ENCODE results near the gene MAST4. TPM values are rescaled to one million over a fixed set of nuclear protein-coding genes. Genes with fewer than 3 reads are reported as not detected.

MAST4 gene
- total and polyA plus RNA-seq, 2 donors (not counting 1 experiment from before 2014, with no cell fraction given), result 7.0 to 15.2 TPM

DNA sequence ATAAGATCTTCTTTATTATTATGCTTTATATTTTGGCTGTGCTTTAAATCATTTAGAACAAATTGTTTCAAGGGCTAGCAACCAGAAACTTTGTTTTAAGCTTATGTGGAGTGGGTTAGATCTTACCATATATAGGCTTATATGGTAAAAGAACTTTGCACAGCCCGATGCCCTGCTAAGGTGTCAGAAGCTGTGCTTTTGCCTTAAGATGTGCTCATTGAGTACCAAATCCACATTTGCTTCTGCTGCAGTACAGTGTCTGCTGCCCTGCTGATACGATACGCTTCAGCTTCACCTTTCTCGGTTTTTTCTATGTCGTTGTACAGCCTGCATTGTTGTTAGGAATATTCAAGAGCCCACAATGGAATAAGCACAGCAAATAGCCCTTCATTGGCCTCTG lies 565.6 kb downstream of the MAST4 start:
- Histone ChIP-seq H2AFZ (ENCODE audit: low read length) (no peak overlapping the region), H3K27me3 (ENCODE audit: control insufficient read depth, insufficient read depth, low read length) (no peaks in the 10 kb centered on the region), H4K20me1 (ENCODE audit: control insufficient read depth, extremely low read depth, insufficient read depth, low read length) (no peaks in the 10 kb centered on the region), H3K9ac (ENCODE audit: insufficient read depth, low read length) (no peak overlapping the region), H3K27ac (ENCODE audit: insufficient read depth, low read length) (no peak overlapping the region), H3K79me2 (ENCODE audit: control insufficient read depth, insufficient read depth, low read length) (no peaks in the 10 kb centered on the region), H3K4me1 (ENCODE audit: control insufficient read depth, extremely low read depth, insufficient read depth, low read length) (peaks cover 6% of the 10 kb centered on the region), H3K36me3 (ENCODE audit: control insufficient read depth, insufficient read depth, low read length) (peaks cover 8% of the 10 kb centered on the region), H3K4me3 (replicated peaks in 1 of 4; ENCODE audit: control extremely low read depth in 1 of 4, insufficient read depth in 1 of 4, low read depth in 3 of 4, low read length in 4 of 4) (no peak overlapping the region), H3K9me3 (ENCODE audit: control insufficient read depth, insufficient read depth, low read depth, low read length) (no peaks in the 10 kb centered on the region), H3K4me2 (ENCODE audit: extremely low read depth, insufficient read depth, low read length) (no peak overlapping the region)
- no peak for DNase-seq (ENCODE audit: low read depth in 2 of 2)
- TF ChIP-seq CTCF (conservative IDR thresholded peaks at IDR 0.05 in 1 of 2, IDR thresholded peaks at IDR 0.05 in 1 of 2; ENCODE audit: low read depth in 1 of 2, low read length in 2 of 2), result no peak
- no peak for TF ChIP-seq EZH2 (IDR thresholded peaks at IDR 0.05; ENCODE audit: low read length, missing control alignments)

DNA sequence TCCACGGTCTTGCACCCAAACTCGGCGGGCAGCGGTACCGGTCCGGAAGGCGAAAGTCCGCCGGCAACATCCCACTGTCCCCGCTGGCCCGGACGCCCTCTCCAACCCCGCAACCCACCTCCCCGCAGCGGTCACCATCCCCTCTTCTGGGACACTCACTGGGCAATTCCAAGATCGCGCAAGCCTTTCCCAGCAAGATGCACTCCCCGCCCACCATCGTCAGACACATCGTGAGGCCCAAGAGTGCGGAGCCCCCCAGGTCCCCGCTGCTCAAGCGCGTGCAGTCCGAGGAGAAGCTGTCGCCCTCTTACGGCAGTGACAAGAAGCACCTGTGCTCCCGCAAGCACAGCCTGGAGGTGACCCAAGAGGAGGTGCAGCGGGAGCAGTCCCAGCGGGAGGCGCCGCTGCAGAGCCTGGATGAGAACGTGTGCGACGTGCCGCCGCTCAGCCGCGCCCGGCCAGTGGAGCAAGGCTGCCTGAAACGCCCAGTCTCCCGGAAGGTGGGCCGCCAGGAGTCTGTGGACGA lies 567.1 kb downstream of the MAST4 start:
- peaks cover 6% of the 10 kb centered on the region for H3K4me1 ChIP-seq (ENCODE audit: control insufficient read depth, extremely low read depth, insufficient read depth, low read length)
- TF ChIP-seq EZH2 (IDR thresholded peaks at IDR 0.05; ENCODE audit: low read length, missing control alignments), result no peak
- TF ChIP-seq CTCF (conservative IDR thresholded peaks at IDR 0.05 in 1 of 2, IDR thresholded peaks at IDR 0.05 in 1 of 2; ENCODE audit: low read depth in 1 of 2, low read length in 2 of 2), result no peak
- H3K79me2 ChIP-seq (ENCODE audit: control insufficient read depth, insufficient read depth, low read length), result no peaks in the 10 kb centered on the region
- no peaks in the 10 kb centered on the region for H4K20me1 ChIP-seq (ENCODE audit: control insufficient read depth, extremely low read depth, insufficient read depth, low read length)
- no peak for DNase-seq (ENCODE audit: low read depth in 2 of 2)
- no peak overlapping the region for H3K9ac ChIP-seq (ENCODE audit: insufficient read depth, low read length)
- no peak overlapping the region for H3K4me3 ChIP-seq (replicated peaks in 1 of 4; ENCODE audit: control extremely low read depth in 1 of 4, insufficient read depth in 1 of 4, low read depth in 3 of 4, low read length in 4 of 4)
- no peak overlapping the region for H3K4me2 ChIP-seq (ENCODE audit: extremely low read depth, insufficient read depth, low read length)
- H3K9me3 ChIP-seq (ENCODE audit: control insufficient read depth, insufficient read depth, low read depth, low read length), result no peaks in the 10 kb centered on the region
- peaks cover 8% of the 10 kb centered on the region for H3K36me3 ChIP-seq (ENCODE audit: control insufficient read depth, insufficient read depth, low read length)
- no peaks in the 10 kb centered on the region for H3K27me3 ChIP-seq (ENCODE audit: control insufficient read depth, insufficient read depth, low read length)
- H3K27ac ChIP-seq (ENCODE audit: insufficient read depth, low read length), result no peak overlapping the region
- H2AFZ ChIP-seq (ENCODE audit: low read length), result no peak overlapping the region

GRCh38 chr5:67163863-67164595 lies 567.8 kb downstream of the MAST4 start:
- H3K4me3 ChIP-seq (replicated peaks in 1 of 4; ENCODE audit: control extremely low read depth in 1 of 4, insufficient read depth in 1 of 4, low read depth in 3 of 4, low read length in 4 of 4), result no peak overlapping the region
- no peak for TF ChIP-seq EZH2 (IDR thresholded peaks at IDR 0.05; ENCODE audit: low read length, missing control alignments)
- no peak for TF ChIP-seq CTCF (conservative IDR thresholded peaks at IDR 0.05 in 1 of 2, IDR thresholded peaks at IDR 0.05 in 1 of 2; ENCODE audit: low read depth in 1 of 2, low read length in 2 of 2)
- peaks cover 6% of the 10 kb centered on the region for H3K4me1 ChIP-seq (ENCODE audit: control insufficient read depth, extremely low read depth, insufficient read depth, low read length)
- peaks cover 8% of the 10 kb centered on the region for H3K36me3 ChIP-seq (ENCODE audit: control insufficient read depth, insufficient read depth, low read length)
- H4K20me1 ChIP-seq (ENCODE audit: control insufficient read depth, extremely low read depth, insufficient read depth, low read length), result no peaks in the 10 kb centered on the region
- H3K9ac ChIP-seq (ENCODE audit: insufficient read depth, low read length), result no peak overlapping the region
- no peak for DNase-seq (ENCODE audit: low read depth in 2 of 2)
- H3K27ac ChIP-seq (ENCODE audit: insufficient read depth, low read length), result no peak overlapping the region
- no peaks in the 10 kb centered on the region for H3K79me2 ChIP-seq (ENCODE audit: control insufficient read depth, insufficient read depth, low read length)
- no peaks in the 10 kb centered on the region for H3K9me3 ChIP-seq (ENCODE audit: control insufficient read depth, insufficient read depth, low read depth, low read length)
- H2AFZ ChIP-seq (ENCODE audit: low read length), result no peak overlapping the region
- no peak overlapping the region for H3K4me2 ChIP-seq (ENCODE audit: extremely low read depth, insufficient read depth, low read length)
- H3K27me3 ChIP-seq (ENCODE audit: control insufficient read depth, insufficient read depth, low read length), result no peaks in the 10 kb centered on the region

Measured in fibroblast of lung (primary cell).